Measurements from ENCODE around the gene BDKRB2. TPM values are rescaled to one million over a fixed set of nuclear protein-coding genes. Genes with fewer than 3 reads are reported as not detected.

The BDKRB2 gene
- total and polyA plus RNA-seq, 2 of the 13 experiments (the other 11 are each of a cell fraction or from before 2014, with no cell fraction given): 0.03 TPM; not detected in 1

DNA sequence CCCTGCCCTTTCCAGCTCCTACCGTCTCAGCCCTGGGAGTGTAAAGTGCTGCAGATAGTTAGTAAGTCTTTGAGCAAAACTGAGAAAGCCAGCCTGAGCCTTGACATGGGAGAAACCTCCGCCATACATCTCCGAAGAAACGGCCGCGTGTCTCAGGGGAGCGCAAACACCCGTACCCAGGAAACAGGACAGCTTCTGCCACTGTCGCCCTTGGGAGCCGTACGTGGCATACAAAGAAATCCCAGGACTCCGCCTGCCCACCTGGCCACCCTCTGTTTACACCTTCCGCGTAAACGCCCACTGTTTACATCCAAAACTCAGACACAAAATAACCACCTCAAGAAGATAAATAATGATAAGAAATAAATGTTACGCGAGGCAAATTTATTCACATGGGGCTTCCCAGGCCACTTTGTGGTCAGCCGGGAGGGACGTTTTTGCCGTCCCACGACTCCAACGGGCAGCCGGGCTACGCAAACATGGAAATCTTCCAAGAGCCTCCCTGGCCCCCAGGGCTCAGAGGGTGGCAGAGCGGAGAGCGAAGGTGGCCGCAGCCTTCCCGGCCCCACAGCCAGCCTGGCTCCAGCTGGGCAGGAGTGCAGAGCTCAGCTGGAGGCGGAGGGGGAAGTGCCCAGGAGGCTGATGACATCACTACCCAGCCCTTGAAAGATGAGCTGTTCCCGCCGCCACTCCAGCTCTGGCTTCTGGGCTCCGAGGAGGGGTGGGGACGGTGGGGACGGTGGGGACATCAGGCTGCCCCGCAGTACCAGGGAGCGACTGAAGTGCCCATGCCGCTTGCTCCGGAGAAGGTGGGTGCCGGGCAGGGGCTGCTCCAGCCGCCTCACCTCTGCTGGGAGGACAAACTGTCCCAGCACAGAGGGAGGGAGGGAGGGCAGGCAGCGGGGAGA, at the start of gene BDKRB2 (continued):
- TF ChIP-seq, protein P1, sequence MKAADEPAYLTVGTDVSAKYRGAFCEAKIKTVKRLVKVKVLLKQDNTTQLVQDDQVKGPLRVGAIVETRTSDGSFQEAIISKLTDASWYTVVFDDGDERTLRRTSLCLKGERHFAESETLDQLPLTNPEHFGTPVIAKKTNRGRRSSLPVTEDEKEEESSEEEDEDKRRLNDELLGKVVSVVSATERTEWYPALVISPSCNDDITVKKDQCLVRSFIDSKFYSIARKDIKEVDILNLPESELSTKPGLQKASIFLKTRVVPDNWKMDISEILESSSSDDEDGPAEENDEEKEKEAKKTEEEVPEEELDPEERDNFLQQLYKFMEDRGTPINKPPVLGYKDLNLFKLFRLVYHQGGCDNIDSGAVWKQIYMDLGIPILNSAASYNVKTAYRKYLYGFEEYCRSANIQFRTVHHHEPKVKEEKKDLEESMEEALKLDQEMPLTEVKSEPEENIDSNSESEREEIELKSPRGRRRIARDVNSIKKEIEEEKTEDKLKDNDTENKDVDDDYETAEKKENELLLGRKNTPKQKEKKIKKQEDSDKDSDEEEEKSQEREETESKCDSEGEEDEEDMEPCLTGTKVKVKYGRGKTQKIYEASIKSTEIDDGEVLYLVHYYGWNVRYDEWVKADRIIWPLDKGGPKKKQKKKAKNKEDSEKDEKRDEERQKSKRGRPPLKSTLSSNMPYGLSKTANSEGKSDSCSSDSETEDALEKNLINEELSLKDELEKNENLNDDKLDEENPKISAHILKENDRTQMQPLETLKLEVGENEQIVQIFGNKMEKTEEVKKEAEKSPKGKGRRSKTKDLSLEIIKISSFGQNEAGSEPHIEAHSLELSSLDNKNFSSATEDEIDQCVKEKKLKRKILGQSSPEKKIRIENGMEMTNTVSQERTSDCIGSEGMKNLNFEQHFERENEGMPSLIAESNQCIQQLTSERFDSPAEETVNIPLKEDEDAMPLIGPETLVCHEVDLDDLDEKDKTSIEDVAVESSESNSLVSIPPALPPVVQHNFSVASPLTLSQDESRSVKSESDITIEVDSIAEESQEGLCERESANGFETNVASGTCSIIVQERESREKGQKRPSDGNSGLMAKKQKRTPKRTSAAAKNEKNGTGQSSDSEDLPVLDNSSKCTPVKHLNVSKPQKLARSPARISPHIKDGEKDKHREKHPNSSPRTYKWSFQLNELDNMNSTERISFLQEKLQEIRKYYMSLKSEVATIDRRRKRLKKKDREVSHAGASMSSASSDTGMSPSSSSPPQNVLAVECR (CRISPR knock-in tag; IDR thresholded peaks at IDR 0.05; ENCODE audit: borderline replicate concordance): peak; percentile 21; the same call in 1 of the 2 replicates
- TF ChIP-seq ARNT2 (CRISPR knock-in tag; IDR thresholded peaks at IDR 0.05; ENCODE audit: low read depth): no peak
- no peak for TF ChIP-seq SMC3 (IDR thresholded peaks at IDR 0.05; ENCODE audit: low read length)
- TF ChIP-seq ELF1 (CRISPR knock-in tag; IDR thresholded peaks at IDR 0.05): peak; percentile 38; the same call in 1 of the 2 replicates
- TF ChIP-seq JUND (CRISPR knock-in tag; IDR thresholded peaks at IDR 0.05): no peak
- no peak for TF ChIP-seq SKI (IDR thresholded peaks at IDR 0.05; ENCODE audit: partially characterized antibody)
- TF ChIP-seq HNRNPL (IDR thresholded peaks at IDR 0.05; ENCODE audit: low read depth, low read length): peak; percentile 88
- TF ChIP-seq, protein P2, sequence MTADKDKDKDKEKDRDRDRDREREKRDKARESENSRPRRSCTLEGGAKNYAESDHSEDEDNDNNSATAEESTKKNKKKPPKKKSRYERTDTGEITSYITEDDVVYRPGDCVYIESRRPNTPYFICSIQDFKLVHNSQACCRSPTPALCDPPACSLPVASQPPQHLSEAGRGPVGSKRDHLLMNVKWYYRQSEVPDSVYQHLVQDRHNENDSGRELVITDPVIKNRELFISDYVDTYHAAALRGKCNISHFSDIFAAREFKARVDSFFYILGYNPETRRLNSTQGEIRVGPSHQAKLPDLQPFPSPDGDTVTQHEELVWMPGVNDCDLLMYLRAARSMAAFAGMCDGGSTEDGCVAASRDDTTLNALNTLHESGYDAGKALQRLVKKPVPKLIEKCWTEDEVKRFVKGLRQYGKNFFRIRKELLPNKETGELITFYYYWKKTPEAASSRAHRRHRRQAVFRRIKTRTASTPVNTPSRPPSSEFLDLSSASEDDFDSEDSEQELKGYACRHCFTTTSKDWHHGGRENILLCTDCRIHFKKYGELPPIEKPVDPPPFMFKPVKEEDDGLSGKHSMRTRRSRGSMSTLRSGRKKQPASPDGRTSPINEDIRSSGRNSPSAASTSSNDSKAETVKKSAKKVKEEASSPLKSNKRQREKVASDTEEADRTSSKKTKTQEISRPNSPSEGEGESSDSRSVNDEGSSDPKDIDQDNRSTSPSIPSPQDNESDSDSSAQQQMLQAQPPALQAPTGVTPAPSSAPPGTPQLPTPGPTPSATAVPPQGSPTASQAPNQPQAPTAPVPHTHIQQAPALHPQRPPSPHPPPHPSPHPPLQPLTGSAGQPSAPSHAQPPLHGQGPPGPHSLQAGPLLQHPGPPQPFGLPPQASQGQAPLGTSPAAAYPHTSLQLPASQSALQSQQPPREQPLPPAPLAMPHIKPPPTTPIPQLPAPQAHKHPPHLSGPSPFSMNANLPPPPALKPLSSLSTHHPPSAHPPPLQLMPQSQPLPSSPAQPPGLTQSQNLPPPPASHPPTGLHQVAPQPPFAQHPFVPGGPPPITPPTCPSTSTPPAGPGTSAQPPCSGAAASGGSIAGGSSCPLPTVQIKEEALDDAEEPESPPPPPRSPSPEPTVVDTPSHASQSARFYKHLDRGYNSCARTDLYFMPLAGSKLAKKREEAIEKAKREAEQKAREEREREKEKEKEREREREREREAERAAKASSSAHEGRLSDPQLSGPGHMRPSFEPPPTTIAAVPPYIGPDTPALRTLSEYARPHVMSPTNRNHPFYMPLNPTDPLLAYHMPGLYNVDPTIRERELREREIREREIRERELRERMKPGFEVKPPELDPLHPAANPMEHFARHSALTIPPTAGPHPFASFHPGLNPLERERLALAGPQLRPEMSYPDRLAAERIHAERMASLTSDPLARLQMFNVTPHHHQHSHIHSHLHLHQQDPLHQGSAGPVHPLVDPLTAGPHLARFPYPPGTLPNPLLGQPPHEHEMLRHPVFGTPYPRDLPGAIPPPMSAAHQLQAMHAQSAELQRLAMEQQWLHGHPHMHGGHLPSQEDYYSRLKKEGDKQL (CRISPR knock-in tag; IDR thresholded peaks at IDR 0.05; ENCODE audit: low read depth): no peak
- 0 out of 2 replicates have a peak, but pooled peaks have one; percentile 32 for TF ChIP-seq ZSCAN25 (CRISPR knock-in tag; IDR thresholded peaks at IDR 0.05)
- TF ChIP-seq, protein P3, sequence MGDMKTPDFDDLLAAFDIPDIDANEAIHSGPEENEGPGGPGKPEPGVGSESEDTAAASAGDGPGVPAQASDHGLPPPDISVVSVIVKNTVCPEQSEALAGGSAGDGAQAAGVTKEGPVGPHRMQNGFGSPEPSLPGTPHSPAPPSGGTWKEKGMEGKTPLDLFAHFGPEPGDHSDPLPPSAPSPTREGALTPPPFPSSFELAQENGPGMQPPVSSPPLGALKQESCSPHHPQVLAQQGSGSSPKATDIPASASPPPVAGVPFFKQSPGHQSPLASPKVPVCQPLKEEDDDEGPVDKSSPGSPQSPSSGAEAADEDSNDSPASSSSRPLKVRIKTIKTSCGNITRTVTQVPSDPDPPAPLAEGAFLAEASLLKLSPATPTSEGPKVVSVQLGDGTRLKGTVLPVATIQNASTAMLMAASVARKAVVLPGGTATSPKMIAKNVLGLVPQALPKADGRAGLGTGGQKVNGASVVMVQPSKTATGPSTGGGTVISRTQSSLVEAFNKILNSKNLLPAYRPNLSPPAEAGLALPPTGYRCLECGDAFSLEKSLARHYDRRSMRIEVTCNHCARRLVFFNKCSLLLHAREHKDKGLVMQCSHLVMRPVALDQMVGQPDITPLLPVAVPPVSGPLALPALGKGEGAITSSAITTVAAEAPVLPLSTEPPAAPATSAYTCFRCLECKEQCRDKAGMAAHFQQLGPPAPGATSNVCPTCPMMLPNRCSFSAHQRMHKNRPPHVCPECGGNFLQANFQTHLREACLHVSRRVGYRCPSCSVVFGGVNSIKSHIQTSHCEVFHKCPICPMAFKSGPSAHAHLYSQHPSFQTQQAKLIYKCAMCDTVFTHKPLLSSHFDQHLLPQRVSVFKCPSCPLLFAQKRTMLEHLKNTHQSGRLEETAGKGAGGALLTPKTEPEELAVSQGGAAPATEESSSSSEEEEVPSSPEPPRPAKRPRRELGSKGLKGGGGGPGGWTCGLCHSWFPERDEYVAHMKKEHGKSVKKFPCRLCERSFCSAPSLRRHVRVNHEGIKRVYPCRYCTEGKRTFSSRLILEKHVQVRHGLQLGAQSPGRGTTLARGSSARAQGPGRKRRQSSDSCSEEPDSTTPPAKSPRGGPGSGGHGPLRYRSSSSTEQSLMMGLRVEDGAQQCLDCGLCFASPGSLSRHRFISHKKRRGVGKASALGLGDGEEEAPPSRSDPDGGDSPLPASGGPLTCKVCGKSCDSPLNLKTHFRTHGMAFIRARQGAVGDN (CRISPR knock-in tag; IDR thresholded peaks at IDR 0.05): peak; percentile 35; the same call in 1 of the 2 replicates
- TF ChIP-seq CBX5 (CRISPR knock-in tag; IDR thresholded peaks at IDR 0.05; ENCODE audit: borderline replicate concordance): no peak
- TF ChIP-seq ATF7 (IDR thresholded peaks at IDR 0.05): peak; percentile 79
- TF ChIP-seq ATF7 (CRISPR knock-in tag; IDR thresholded peaks at IDR 0.05): peak; percentile 52; the same call in 1 of the 2 replicates
- no peak for TF ChIP-seq PTBP1 (IDR thresholded peaks at IDR 0.05; ENCODE audit: low read depth, low read length, poor library complexity, severe bottlenecking)
- no peak for TF ChIP-seq STAG1 (CRISPR knock-in tag; IDR thresholded peaks at IDR 0.05)
